Mammary epithelial cell (primary cell): Measurements from ENCODE around the gene ENO3.

ENCODE experiments used
- CTCF ChIP-seq, 2 donors: IDR thresholded peaks in 1 of 2; conservative IDR thresholded peaks in 1 of 2; 2 replicates each; pipeline ENCODE4 v1.5.1; 2011 to 2012; ENCODE audit warnings: inconsistent platforms in 2 of 2, low read length in 2 of 2, mild to moderate bottlenecking in 2 of 2, control low read depth in 1 of 2, low read depth in 1 of 2; ENCODE audit not compliant: insufficient read depth in 1 of 2; ENCODE audit errors: extremely low read depth in 1 of 2
- EZH2 ChIP-seq: IDR thresholded peaks from 2 replicates; pipeline ENCODE4 v1.6.1; 2012; ENCODE audit warnings: low read length, inconsistent platforms, borderline replicate concordance

GRCh38 chr17:4967539-4968485, 16.9 kb downstream of the ENO3 start, which contains the start of gene SPAG7:
- TF ChIP-seq CTCF (conservative IDR thresholded peaks at IDR 0.05 in 1 of 2, IDR thresholded peaks at IDR 0.05 in 1 of 2; ENCODE audit: extremely low read depth in 1 of 2, insufficient read depth in 1 of 2, low read depth in 1 of 2, low read length in 2 of 2) (no peak), EZH2 (no peak)
